ENCODE measurements around the gene CEP126.

GRCh38 chr11:102010776-102011494 is 96.1 kb downstream of the CEP126 start:
- TF ChIP-seq TARDBP (IDR thresholded peaks at IDR 0.05) (no peak), FOXA1 (IDR thresholded peaks at IDR 0.05) (no peak), PKNOX1 (IDR thresholded peaks at IDR 0.05) (no peak), NFRKB (IDR thresholded peaks at IDR 0.05) (no peak), SP1 (IDR thresholded peaks at IDR 0.05) (no peak), HDGF (IDR thresholded peaks at IDR 0.05; ENCODE audit: borderline replicate concordance) (no peak), LEF1 (IDR thresholded peaks at IDR 0.05; ENCODE audit: borderline replicate concordance) (no peak), BHLHE40 (IDR thresholded peaks at IDR 0.05; ENCODE audit: borderline replicate concordance) (no peak), L3MBTL2 (conservative IDR thresholded peaks at IDR 0.05) (no peak)

Data from HEK293T (cell line).